Amniotic stem cell (primary cell): ENCODE data around the gene ATRX.
"Not testable (repeated sequence)": the region's sequence is repeated elsewhere in the genome, so short reads cannot be mapped to it uniquely, and the experiment has no call there.

Experiments used
- DNase-seq: peaks from one replicate; lab custom pipeline; 2025; lab: John Stamatoyannopoulos, UW

The ATRX gene

GRCh38 chrX:77785486-77786364, at the start of gene ATRX:
Gene ATRX, minus strand, starts transcription at chrX:77786216. Its CDS starts 215 bp downstream, at chrX:77786001.
- DNase-seq: peak; percentile 78

- not testable (repeated sequence) for DNase-seq
Observed at GRCh38 chrX:77831544-77831943, 45.5 kb upstream of the ATRX start.

- DNase-seq: not testable (repeated sequence)
Observed at GRCh38 chrX:77821989-77822388, 36.0 kb upstream of the ATRX start.

- DNase-seq: no peak
Observed at GRCh38 chrX:77820091-77820727, 34.2 kb upstream of the ATRX start.

GRCh38 chrX:77814210-77814609, 28.2 kb upstream of the ATRX start:
- DNase-seq: no peak

GRCh38 chrX:77802201-77802600, 16.2 kb upstream of the ATRX start:
- DNase-seq: no peak

GRCh38 chrX:77795124-77795523, 9.1 kb upstream of the ATRX start:
- no peak for DNase-seq

- no peak for DNase-seq
Observed at GRCh38 chrX:77793946-77794345, 7.9 kb upstream of the ATRX start.

- no peak for DNase-seq
Observed at GRCh38 chrX:77788050-77788449, 2.0 kb upstream of the ATRX start.

- no peak for DNase-seq
Observed at GRCh38 chrX:77786365-77786680, 307 bp upstream of the ATRX start.

- no peak for DNase-seq
Observed at GRCh38 chrX:77779695-77780094, 6.3 kb downstream of the ATRX start.

- no peak for DNase-seq
Observed at GRCh38 chrX:77776659-77777058, 9.4 kb downstream of the ATRX start.

GRCh38 chrX:77771601-77772000, 14.4 kb downstream of the ATRX start:
- DNase-seq: no peak

- no peak for DNase-seq
Observed at GRCh38 chrX:77768787-77769186, 17.2 kb downstream of the ATRX start.

GRCh38 chrX:77766212-77766611, 19.8 kb downstream of the ATRX start:
- DNase-seq: not testable (repeated sequence)

- DNase-seq: no peak
Observed at GRCh38 chrX:77755561-77755960, 30.5 kb downstream of the ATRX start.

GRCh38 chrX:77753942-77754341, 32.1 kb downstream of the ATRX start:
- DNase-seq: not testable (repeated sequence)

- DNase-seq: no peak
Observed at GRCh38 chrX:77749695-77750094, 36.3 kb downstream of the ATRX start.

GRCh38 chrX:77743720-77744119, 42.3 kb downstream of the ATRX start:
- no peak for DNase-seq

- no peak for DNase-seq
Observed at GRCh38 chrX:77742788-77743476, 43.1 kb downstream of the ATRX start.

- no peak for DNase-seq
Observed at GRCh38 chrX:77740376-77740905, 45.6 kb downstream of the ATRX start.

GRCh38 chrX:77733342-77733741, 52.7 kb downstream of the ATRX start:
- DNase-seq: no peak
